ENCODE measurements around the gene PTGDR.

DNA sequence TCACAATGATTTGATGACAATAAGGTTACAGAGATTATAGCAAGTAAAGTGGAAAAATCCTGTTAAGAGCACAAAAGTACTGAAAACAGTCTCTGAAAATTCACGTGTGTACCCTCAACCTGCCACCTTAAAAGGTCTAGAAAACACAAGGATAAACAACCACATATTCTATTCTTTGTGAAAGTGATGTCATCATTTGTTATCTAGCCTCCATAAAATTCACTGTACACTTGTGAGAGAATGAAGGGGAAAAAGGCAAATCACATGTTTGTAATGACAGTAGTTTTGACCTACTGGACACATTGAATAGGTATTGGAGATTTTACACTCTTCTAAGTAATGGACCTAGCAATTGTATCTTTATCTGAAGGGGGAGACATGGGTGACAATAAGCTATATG, 4.0 kb downstream of the PTGDR start:
- TF ChIP-seq, protein P1, sequence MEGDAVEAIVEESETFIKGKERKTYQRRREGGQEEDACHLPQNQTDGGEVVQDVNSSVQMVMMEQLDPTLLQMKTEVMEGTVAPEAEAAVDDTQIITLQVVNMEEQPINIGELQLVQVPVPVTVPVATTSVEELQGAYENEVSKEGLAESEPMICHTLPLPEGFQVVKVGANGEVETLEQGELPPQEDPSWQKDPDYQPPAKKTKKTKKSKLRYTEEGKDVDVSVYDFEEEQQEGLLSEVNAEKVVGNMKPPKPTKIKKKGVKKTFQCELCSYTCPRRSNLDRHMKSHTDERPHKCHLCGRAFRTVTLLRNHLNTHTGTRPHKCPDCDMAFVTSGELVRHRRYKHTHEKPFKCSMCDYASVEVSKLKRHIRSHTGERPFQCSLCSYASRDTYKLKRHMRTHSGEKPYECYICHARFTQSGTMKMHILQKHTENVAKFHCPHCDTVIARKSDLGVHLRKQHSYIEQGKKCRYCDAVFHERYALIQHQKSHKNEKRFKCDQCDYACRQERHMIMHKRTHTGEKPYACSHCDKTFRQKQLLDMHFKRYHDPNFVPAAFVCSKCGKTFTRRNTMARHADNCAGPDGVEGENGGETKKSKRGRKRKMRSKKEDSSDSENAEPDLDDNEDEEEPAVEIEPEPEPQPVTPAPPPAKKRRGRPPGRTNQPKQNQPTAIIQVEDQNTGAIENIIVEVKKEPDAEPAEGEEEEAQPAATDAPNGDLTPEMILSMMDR (IDR thresholded peaks at IDR 0.05; ENCODE audit: low read depth, low read length) = no peak
- TF ChIP-seq POLR2A (IDR thresholded peaks at IDR 0.05; ENCODE audit: extremely low read depth, insufficient read length) = no peak
